GM12801 (cell line): ENCODE data around the gene GTF2IRD1.

Experiments used
- CTCF ChIP-seq: IDR thresholded peaks from one replicate; pipeline ENCODE4 v1.5.1; 2011; ENCODE audit warnings: control low read depth; ENCODE audit not compliant: insufficient read length; ENCODE audit errors: extremely low read depth

The GTF2IRD1 gene

GRCh38 chr7:74479066-74479781 is 25.5 kb downstream of the GTF2IRD1 start:
- no peak for TF ChIP-seq CTCF

GRCh38 chr7:74479961-74480829 is 26.5 kb downstream of the GTF2IRD1 start:
- TF ChIP-seq CTCF, result no peak

- no peak for TF ChIP-seq CTCF
These were observed 27.2 kb downstream of the GTF2IRD1 start for GRCh38 chr7:74480861-74481417.

- no peak for TF ChIP-seq CTCF
These were observed 27.9 kb downstream of the GTF2IRD1 start for GRCh38 chr7:74481458-74482196.

GRCh38 chr7:74482197-74482467 is 28.4 kb downstream of the GTF2IRD1 start:
- TF ChIP-seq CTCF, result no peak

GRCh38 chr7:74482629-74483401 is 29.1 kb downstream of the GTF2IRD1 start:
- TF ChIP-seq CTCF, result no peak
